Measurements from ENCODE around the gene DHCR7. TPM values are rescaled to one million over a fixed set of nuclear protein-coding genes. Genes with fewer than 3 reads are reported as not detected.

DHCR7 gene
- total RNA-seq, 1 donor from 2014 or later: 88.8 TPM

GRCh38 chr11:71443736-71444445 is 4.3 kb downstream of the DHCR7 start:
- H3K27me3 ChIP-seq (ENCODE audit: control insufficient read depth, insufficient read depth, low read length): no peaks in the 10 kb centered on the region
- no peak for DNase-seq (ENCODE audit: low read depth)
- peaks cover 5% of the 10 kb centered on the region for H3K36me3 ChIP-seq (ENCODE audit: control insufficient read depth, insufficient read depth, low read length)
- H3K4me3 ChIP-seq (ENCODE audit: low read depth, low read length): no peak overlapping the region
- no peak for TF ChIP-seq CTCF (IDR thresholded peaks at IDR 0.05; ENCODE audit: insufficient read depth, low read length, poor library complexity, severe bottlenecking)

GRCh38 chr11:71442880-71443279 is 5.3 kb downstream of the DHCR7 start:
- TF ChIP-seq CTCF (IDR thresholded peaks at IDR 0.05; ENCODE audit: insufficient read depth, low read length, poor library complexity, severe bottlenecking): no peak
- DNase-seq (ENCODE audit: low read depth): no peak
- Histone ChIP-seq H3K27me3 (ENCODE audit: control insufficient read depth, insufficient read depth, low read length) (no peaks in the 10 kb centered on the region), H3K36me3 (ENCODE audit: control insufficient read depth, insufficient read depth, low read length) (peaks cover 5% of the 10 kb centered on the region), H3K4me3 (ENCODE audit: low read depth, low read length) (no peak overlapping the region)

GRCh38 chr11:71442123-71442522 is 6.1 kb downstream of the DHCR7 start:
- TF ChIP-seq CTCF (IDR thresholded peaks at IDR 0.05; ENCODE audit: insufficient read depth, low read length, poor library complexity, severe bottlenecking): no peak
- DNase-seq (ENCODE audit: low read depth): no peak
- Histone ChIP-seq H3K27me3 (ENCODE audit: control insufficient read depth, insufficient read depth, low read length) (no peaks in the 10 kb centered on the region), H3K36me3 (ENCODE audit: control insufficient read depth, insufficient read depth, low read length) (peaks cover 5% of the 10 kb centered on the region), H3K4me3 (ENCODE audit: low read depth, low read length) (no peak overlapping the region)

GRCh38 chr11:71441251-71441650 is 6.9 kb downstream of the DHCR7 start:
- no peaks in the 10 kb centered on the region for H3K27me3 ChIP-seq (ENCODE audit: control insufficient read depth, insufficient read depth, low read length)
- no peak overlapping the region for H3K4me3 ChIP-seq (ENCODE audit: low read depth, low read length)
- no peak for TF ChIP-seq CTCF (IDR thresholded peaks at IDR 0.05; ENCODE audit: insufficient read depth, low read length, poor library complexity, severe bottlenecking)
- H3K36me3 ChIP-seq (ENCODE audit: control insufficient read depth, insufficient read depth, low read length): peaks cover 5% of the 10 kb centered on the region
- no peak for DNase-seq (ENCODE audit: low read depth)

GRCh38 chr11:71440021-71440755 is 8.0 kb downstream of the DHCR7 start:
- no peaks in the 10 kb centered on the region for H3K27me3 ChIP-seq (ENCODE audit: control insufficient read depth, insufficient read depth, low read length)
- TF ChIP-seq CTCF (IDR thresholded peaks at IDR 0.05; ENCODE audit: insufficient read depth, low read length, poor library complexity, severe bottlenecking): no peak
- H3K4me3 ChIP-seq (ENCODE audit: low read depth, low read length): no peak overlapping the region
- no peak for DNase-seq (ENCODE audit: low read depth)
- peaks cover 2% of the 10 kb centered on the region for H3K36me3 ChIP-seq (ENCODE audit: control insufficient read depth, insufficient read depth, low read length)

Measured in kidney epithelial cell (primary cell).